ENCODE results near the gene TBC1D10B. TPM values are rescaled to one million over a fixed set of nuclear protein-coding genes. Genes with fewer than 3 reads are reported as not detected.
"Not testable (repeated sequence)": the region's sequence is repeated elsewhere in the genome, so short reads cannot be mapped to it uniquely, and the experiment has no call there.

The TBC1D10B gene
- total and polyA plus RNA-seq, 2 experiments from 2014 or later, result 29.3 to 37.9 TPM

DNA sequence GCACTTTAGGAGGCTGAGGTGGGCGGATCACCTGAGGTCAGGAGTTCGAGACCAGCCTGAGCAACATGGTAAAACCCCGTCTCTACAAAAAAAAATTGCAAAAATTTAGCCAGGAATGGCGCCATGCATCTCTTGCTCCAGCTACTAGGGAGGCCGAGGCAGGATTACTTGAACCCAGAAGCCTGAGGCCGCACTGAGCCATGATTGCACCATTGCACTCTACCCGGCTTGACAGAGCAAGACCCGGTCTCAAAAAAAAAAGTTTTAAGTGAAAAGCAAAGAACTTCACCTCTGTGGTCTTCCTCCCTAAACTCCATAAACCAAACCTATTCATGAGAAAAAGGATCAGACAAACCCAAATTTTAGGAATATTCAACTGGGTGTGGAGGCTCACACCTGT lies 22.2 kb downstream of the TBC1D10B start:
- TF ChIP-seq CTCF (IDR thresholded peaks at IDR 0.05; ENCODE audit: poor library complexity) (no peak), EZH2 (IDR thresholded peaks at IDR 0.05; ENCODE audit: borderline replicate concordance) (no peak), EZH2phosphoT487 (IDR thresholded peaks at IDR 0.05; ENCODE audit: low read depth, severe bottlenecking, unreplicated experiment) (no peak)
- no peak overlapping the region for H3K4me3 ChIP-seq

DNA sequence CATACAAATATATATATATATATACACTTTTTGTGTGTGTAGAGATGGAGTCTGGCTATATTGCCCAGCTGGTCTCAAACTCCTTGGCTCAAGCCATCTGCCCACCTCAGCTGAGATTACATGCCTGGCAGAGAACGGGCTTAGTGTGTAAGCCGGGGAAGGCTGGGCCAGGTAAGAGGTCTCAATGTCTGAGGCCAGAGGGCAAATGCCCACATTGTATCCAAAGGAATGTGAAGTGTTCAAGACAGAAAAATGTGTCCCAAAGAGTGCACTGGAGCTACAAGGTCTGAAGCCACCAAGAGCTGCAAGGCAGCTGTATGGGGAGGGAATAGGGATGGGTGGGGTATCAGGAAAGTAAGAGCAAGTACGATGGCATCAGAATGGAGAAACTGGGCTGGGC lies 24.0 kb downstream of the TBC1D10B start:
- Histone ChIP-seq H4K20me1 (ENCODE audit: insufficient read depth, poor library complexity, severe bottlenecking) (no peaks in the 10 kb centered on the region), H3K4me3 (no peak overlapping the region)

More for the DNA sequence above, 22.2 kb downstream of the TBC1D10B start:
- Histone ChIP-seq H3K4me1 (ENCODE audit: insufficient read depth) (peaks cover 3% of the 10 kb centered on the region), H2AFZ (no peak overlapping the region), H3K36me3 (replicated peaks; ENCODE audit: insufficient read depth, low read depth) (no peaks in the 10 kb centered on the region), H3K9me3 (ENCODE audit: low read depth) (no peaks in the 10 kb centered on the region), H3K27me3 (no peaks in the 10 kb centered on the region), H3K79me2 (peaks cover 4% of the 10 kb centered on the region), H3K27ac (no peak overlapping the region), H3K9me2 (replicated peaks; ENCODE audit: insufficient read depth) (no peaks in the 10 kb centered on the region), H4K20me1 (ENCODE audit: insufficient read depth, poor library complexity, severe bottlenecking) (no peaks in the 10 kb centered on the region), H3K4me2 (no peak overlapping the region)
- 97% methylated on average over 8 of the region's 8 CpGs for WGBS (ENCODE audit: low lambda C conversion rate, missing lambda C conversion rate)
- no peak for DNase-seq (ENCODE audit: low spot score)

GRCh38 chr16:30343491-30343820 lies 26.8 kb downstream of the TBC1D10B start:
- not testable (repeated sequence) for H3K27me3 ChIP-seq; DNase-seq (ENCODE audit: low spot score); H3K9me3 ChIP-seq (ENCODE audit: low read depth); H3K4me3 ChIP-seq; H3K9me2 ChIP-seq (replicated peaks; ENCODE audit: insufficient read depth); H3K79me2 ChIP-seq; H3K4me2 ChIP-seq; H3K4me1 ChIP-seq (ENCODE audit: insufficient read depth); H2AFZ ChIP-seq; H4K20me1 ChIP-seq (ENCODE audit: insufficient read depth, poor library complexity, severe bottlenecking); H3K27ac ChIP-seq; H3K36me3 ChIP-seq (replicated peaks; ENCODE audit: insufficient read depth, low read depth)
- 93% methylated on average over 11 of the region's 11 CpGs for WGBS (ENCODE audit: low lambda C conversion rate, missing lambda C conversion rate)

More for the DNA sequence above, 24.0 kb downstream of the TBC1D10B start:
- no peak for DNase-seq (ENCODE audit: low spot score)
- no peak overlapping the region for H2AFZ ChIP-seq
- H3K4me1 ChIP-seq (ENCODE audit: insufficient read depth), result peaks cover 3% of the 10 kb centered on the region
- no peak overlapping the region for H3K27ac ChIP-seq
- WGBS (ENCODE audit: low lambda C conversion rate, missing lambda C conversion rate), result 95% methylated on average over 3 of the region's 3 CpGs
- no peak overlapping the region for H3K4me2 ChIP-seq
- H3K36me3 ChIP-seq (replicated peaks; ENCODE audit: insufficient read depth, low read depth), result no peaks in the 10 kb centered on the region
- H3K79me2 ChIP-seq, result no peaks in the 10 kb centered on the region
- H3K9me2 ChIP-seq (replicated peaks; ENCODE audit: insufficient read depth), result no peaks in the 10 kb centered on the region
- TF ChIP-seq CTCF (IDR thresholded peaks at IDR 0.05; ENCODE audit: poor library complexity), result no peak
- no peak for TF ChIP-seq EZH2phosphoT487 (IDR thresholded peaks at IDR 0.05; ENCODE audit: low read depth, severe bottlenecking, unreplicated experiment)
- no peak for TF ChIP-seq EZH2 (IDR thresholded peaks at IDR 0.05; ENCODE audit: borderline replicate concordance)
- H3K9me3 ChIP-seq (ENCODE audit: low read depth), result no peaks in the 10 kb centered on the region
- H3K27me3 ChIP-seq, result no peaks in the 10 kb centered on the region

GRCh38 chr16:30342751-30343490 lies 27.4 kb downstream of the TBC1D10B start:
- Histone ChIP-seq H2AFZ (no peak overlapping the region), H3K9me3 (ENCODE audit: low read depth) (no peaks in the 10 kb centered on the region), H3K4me1 (ENCODE audit: insufficient read depth) (no peaks in the 10 kb centered on the region), H4K20me1 (ENCODE audit: insufficient read depth, poor library complexity, severe bottlenecking) (no peaks in the 10 kb centered on the region), H3K9me2 (replicated peaks; ENCODE audit: insufficient read depth) (no peaks in the 10 kb centered on the region), H3K36me3 (replicated peaks; ENCODE audit: insufficient read depth, low read depth) (no peaks in the 10 kb centered on the region), H3K27me3 (no peaks in the 10 kb centered on the region), H3K79me2 (no peaks in the 10 kb centered on the region), H3K4me2 (no peak overlapping the region), H3K4me3 (no peak overlapping the region), H3K27ac (no peak overlapping the region)
- 96% methylated on average over 32 of the region's 32 CpGs for WGBS (ENCODE audit: low lambda C conversion rate, missing lambda C conversion rate)
- DNase-seq (ENCODE audit: low spot score), result no peak
- TF ChIP-seq CTCF (IDR thresholded peaks at IDR 0.05; ENCODE audit: poor library complexity), result no peak
- no peak for TF ChIP-seq EZH2phosphoT487 (IDR thresholded peaks at IDR 0.05; ENCODE audit: low read depth, severe bottlenecking, unreplicated experiment)
- TF ChIP-seq EZH2 (IDR thresholded peaks at IDR 0.05; ENCODE audit: borderline replicate concordance), result no peak

- H3K4me1 ChIP-seq (ENCODE audit: insufficient read depth); H3K36me3 ChIP-seq (replicated peaks; ENCODE audit: insufficient read depth, low read depth); H4K20me1 ChIP-seq (ENCODE audit: insufficient read depth, poor library complexity, severe bottlenecking); H2AFZ ChIP-seq; H3K4me2 ChIP-seq; H3K4me3 ChIP-seq; H3K9me2 ChIP-seq (replicated peaks; ENCODE audit: insufficient read depth); H3K9me3 ChIP-seq (ENCODE audit: low read depth); H3K27me3 ChIP-seq; H3K27ac ChIP-seq; H3K79me2 ChIP-seq; DNase-seq (ENCODE audit: low spot score): not testable (repeated sequence)
- 96% methylated on average over 8 of the region's 8 CpGs for WGBS (ENCODE audit: low lambda C conversion rate, missing lambda C conversion rate)
Observed at GRCh38 chr16:30341971-30342370, 28.3 kb downstream of the TBC1D10B start.

Data from hepatocyte (in vitro differentiated cells).